Activated gamma-delta T cell treated with anti-CD3 and anti-CD28 coated beads, Interleukin-2, amount 50 U/mL, for 16 hours (primary cell): ENCODE measurements around the gene ELAPOR1.
A peak's percentile ranks its signal among the peaks of the same experiment; 100 is the strongest.

Source experiments
- DNase-seq: peaks from one replicate; pipeline ENCODE4 v3.0.0-alpha.2; 2020; ENCODE audit warnings: low read depth

Gene ELAPOR1

GRCh38 chr1:109094871-109095270 lies 19.0 kb upstream of the ELAPOR1 start:
- DNase-seq: no peak

GRCh38 chr1:109095631-109096030 lies 18.3 kb upstream of the ELAPOR1 start:
- DNase-seq: no peak

GRCh38 chr1:109096120-109096519 lies 17.8 kb upstream of the ELAPOR1 start:
- no peak for DNase-seq

GRCh38 chr1:109099938-109100773 lies 13.8 kb upstream of the ELAPOR1 start:
- DNase-seq: peak; percentile 97

- no peak for DNase-seq
Measured at GRCh38 chr1:109104364-109105151, 9.4 kb upstream of the ELAPOR1 start.

- no peak for DNase-seq
Measured at GRCh38 chr1:109105881-109106280, 8.0 kb upstream of the ELAPOR1 start.

- DNase-seq: no peak
Measured at GRCh38 chr1:109107785-109108184, 6.1 kb upstream of the ELAPOR1 start.

GRCh38 chr1:109109906-109110305 lies 4.0 kb upstream of the ELAPOR1 start:
- DNase-seq: no peak

GRCh38 chr1:109111386-109112055 lies 2.4 kb upstream of the ELAPOR1 start:
- no peak for DNase-seq

GRCh38 chr1:109112056-109112651 lies 1.8 kb upstream of the ELAPOR1 start:
- no peak for DNase-seq

- DNase-seq: peak; percentile 84
Measured at GRCh38 chr1:109112652-109113285, 1.1 kb upstream of the ELAPOR1 start.

- no peak for DNase-seq
Measured at GRCh38 chr1:109114342-109114674, 393 bp downstream of the ELAPOR1 start.

- DNase-seq: no peak
Measured at GRCh38 chr1:109115685-109116084, 1.8 kb downstream of the ELAPOR1 start.

GRCh38 chr1:109116286-109116685 lies 2.4 kb downstream of the ELAPOR1 start:
- DNase-seq: no peak

- no peak for DNase-seq
Measured at GRCh38 chr1:109118089-109118488, 4.2 kb downstream of the ELAPOR1 start.

GRCh38 chr1:109120356-109120755 lies 6.4 kb downstream of the ELAPOR1 start:
- DNase-seq: no peak

GRCh38 chr1:109131059-109131458 lies 17.1 kb downstream of the ELAPOR1 start:
- DNase-seq: no peak

- DNase-seq: no peak
Measured at GRCh38 chr1:109131800-109132199, 17.9 kb downstream of the ELAPOR1 start.

- DNase-seq: no peak
Measured at GRCh38 chr1:109133002-109133706, 19.2 kb downstream of the ELAPOR1 start.

- no peak for DNase-seq
Measured at GRCh38 chr1:109133815-109134214, 19.9 kb downstream of the ELAPOR1 start.

- DNase-seq: no peak
Measured at GRCh38 chr1:109134423-109134822, 20.5 kb downstream of the ELAPOR1 start.
